Motor neuron (in vitro differentiated cells): ENCODE measurements around the gene IBSP. TPM values are rescaled to one million over a fixed set of nuclear protein-coding genes. Genes with fewer than 3 reads are reported as not detected.

Source experiments
- ATAC-seq, 8 experiments: fragments of 200-7000 bp; cut with Tn5 transposase; replicated peaks in 6 of 8; 2 replicates each; pipeline ENCODE4 v1.8.0; 2021; ENCODE audit warnings: mild to moderate bottlenecking in 8 of 8, moderate library complexity in 8 of 8
- H3K27ac ChIP-seq, 2 donors: fragments of 250-450 bp; sonication (Bioruptor Pico); 2 replicates each; pipeline ENCODE4 v1.9.0; 2021; ENCODE audit warnings: antibody characterized with exemption in 2 of 2, mild to moderate bottlenecking in 2 of 2, moderate library complexity in 1 of 2
- H3K4me1 ChIP-seq, 2 donors: fragments of 250-450 bp; sonication (Bioruptor Pico); replicated peaks in 1 of 2; 2 replicates each; pipeline ENCODE4 v1.6.1; 2021; ENCODE audit warnings: antibody characterized with exemption in 2 of 2, mild to moderate bottlenecking in 2 of 2, moderate library complexity in 1 of 2
- H3K4me3 ChIP-seq, 5 donors: fragments of 250-450 bp; sonication (Bioruptor Pico); 2 replicates each; pipeline ENCODE4 v1.9.0; 2021; ENCODE audit warnings: antibody characterized with exemption in 5 of 5, mild to moderate bottlenecking in 5 of 5, moderate library complexity in 4 of 5
- WGBS, 10 experiments: fragments of 450-650 bp; shearing (Covaris generic); methylation state at CpG; one replicate each; pipeline ENCODE4 v1.0.0; 2022; 5-methylcytosine and 5-hydroxymethylcytosine counted together
- in situ Hi-C, 9 experiments: fragments of 400-800 bp; cut with MboI; loops; one replicate each; pipeline ENCODE4 v1.15.0; 2021; ENCODE audit warnings: low sequenced_read_pairs in 9 of 9, low pct_unique_long_range_greater_than_20kb in 2 of 9; ENCODE audit not compliant: unreplicated experiment in 9 of 9
- total RNA-seq, 8 experiments: library from RNA; unstranded; fragments of 300-600 nt; gene quantifications; 2 replicates each; pipeline versions ENCODE4 v1.2.3 to v1.2.4, GENCODE V29; 2022

IBSP gene
- total RNA-seq, 8 experiments from 2014 or later: 0.14 to 6.0 (median 1.5) TPM; not detected in 2

DNA sequence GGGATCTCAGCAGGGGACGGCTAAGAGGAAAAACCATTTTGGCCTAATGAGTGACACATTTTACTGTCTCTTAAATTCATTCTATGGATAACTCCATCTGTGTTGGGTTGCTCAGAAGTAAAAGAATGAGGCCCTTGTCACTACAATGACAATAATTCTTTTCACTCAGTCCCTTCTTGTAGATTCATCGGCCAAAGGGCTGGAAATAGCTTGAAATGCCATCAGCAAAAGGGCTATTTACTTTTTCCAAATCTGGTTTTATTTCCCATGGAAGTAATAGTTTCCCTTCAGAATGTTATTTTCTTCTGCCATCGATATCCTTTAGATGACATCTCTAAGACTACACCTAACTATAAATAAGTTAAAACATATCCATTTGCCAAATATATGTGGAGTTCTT is 40.8 kb downstream of the IBSP start:
- no peak overlapping the region for H3K27ac ChIP-seq
- peaks cover 3 to 4% of the 10 kb centered on the region in 2 donors for H3K4me1 ChIP-seq
- in situ Hi-C loops: loop anchor here in 6 of 9 experiments (10.0 to 25.0 kb wide), 8 partner anchors 153 to 928 kb away; partner anchors contain the start of gene SPARCL1 (in 1 of the 6)
- H3K4me3 ChIP-seq: no peak overlapping the region
- WGBS, 10 experiments: 17 to 100% (median 79%) methylated on average over 1 to 3 of the region's 3 CpGs
- no peak for ATAC-seq

DNA sequence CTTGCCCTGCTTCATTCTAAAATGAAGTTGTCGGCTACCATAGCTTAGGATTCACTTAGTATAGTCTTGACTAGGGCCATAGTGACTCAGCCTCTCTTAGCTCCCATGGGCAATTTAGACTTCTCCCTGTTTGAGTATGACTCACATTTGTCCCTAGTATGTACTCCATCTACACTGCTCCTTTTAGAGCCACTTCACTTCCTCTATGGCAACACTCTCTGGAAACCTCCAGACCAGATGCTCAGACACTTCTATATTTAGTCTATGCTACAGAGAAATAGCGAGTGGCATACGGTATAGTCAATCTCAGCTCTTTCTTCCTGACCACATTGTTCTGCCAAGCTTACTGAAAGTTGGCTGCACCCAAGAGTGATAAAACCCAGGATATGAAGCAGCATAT is 44.6 kb downstream of the IBSP start:
- Histone ChIP-seq H3K27ac (no peak overlapping the region), H3K4me3 (no peak overlapping the region), H3K4me1 (peaks cover 3 to 6% of the 10 kb centered on the region in 2 donors)
- peak in 3 of 8 experiments; percentile 49 to 86 (median 86) for ATAC-seq
- 0 to 100% (median 85%) methylated on average over 1 to 3 of the region's 3 CpGs; no CpG with 5 or more reads in 2 of the 10 experiments for WGBS, 10 experiments
- in situ Hi-C loops: loop anchor here in 6 of 9 experiments (10.0 to 25.0 kb wide), 8 partner anchors 157 to 932 kb away; partner anchors contain the start of gene SPARCL1 (in 1 of the 6)

DNA sequence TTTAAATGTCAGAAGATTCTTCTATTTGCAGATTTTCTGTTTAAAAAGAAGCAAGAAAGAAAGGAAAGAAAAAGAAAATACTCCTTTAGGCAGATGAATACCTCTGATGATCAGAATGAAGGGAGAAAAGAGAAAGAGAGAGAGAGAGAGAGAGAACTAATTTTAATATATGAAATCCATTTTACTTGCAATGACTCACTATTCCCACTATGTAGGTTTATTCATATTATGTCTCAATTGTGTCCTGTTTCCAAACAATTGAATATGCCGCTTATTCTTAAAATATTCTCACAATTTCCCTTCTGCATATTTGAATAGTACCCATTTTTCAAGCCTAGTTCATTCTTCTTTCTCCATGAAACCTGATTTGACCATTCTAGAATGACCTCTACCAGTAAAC is 45.1 kb downstream of the IBSP start:
- Histone ChIP-seq H3K4me3 (no peak overlapping the region), H3K27ac (no peak overlapping the region), H3K4me1 (peaks cover 0 to 3% of the 10 kb centered on the region in 2 donors)
- WGBS, 10 experiments: 0 to 89% (median 81%) methylated on average over 1 of the region's 1 CpG
- in situ Hi-C loops: loop anchor here in 6 of 9 experiments (10.0 to 25.0 kb wide), 8 partner anchors 157 to 932 kb away; partner anchors contain the start of gene SPARCL1 (in 1 of the 6)
- ATAC-seq: peak in 2 of 8 experiments; percentile 20 to 33

DNA sequence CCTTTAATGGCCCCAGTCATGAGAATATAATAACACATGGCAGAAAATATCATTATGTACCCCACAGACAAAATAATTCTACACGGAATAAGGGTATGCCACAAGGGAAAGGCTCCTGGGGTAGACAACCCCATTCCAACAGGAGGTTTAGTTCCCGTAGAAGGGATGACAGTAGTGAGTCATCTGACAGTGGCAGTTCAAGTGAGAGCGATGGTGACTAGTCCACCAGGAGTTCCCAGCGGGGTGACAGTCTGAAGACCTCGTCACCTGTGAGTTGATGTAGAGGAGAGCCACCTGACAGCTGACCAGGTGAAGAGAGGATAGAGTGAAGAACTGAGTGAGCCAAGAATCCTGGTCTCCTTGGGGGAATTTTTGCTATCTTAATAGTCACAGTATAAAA is 46.9 kb downstream of the IBSP start:
- no peak for ATAC-seq
- WGBS, 10 experiments: 72 to 100% (median 93%) methylated on average over 1 to 5 of the region's 5 CpGs; no CpG with 5 or more reads in 1 of the 10 experiments
- peaks cover 0 to 3% of the 10 kb centered on the region in 2 donors for H3K4me1 ChIP-seq
- H3K4me3 ChIP-seq: no peak overlapping the region
- H3K27ac ChIP-seq: no peak overlapping the region
- in situ Hi-C loops: loop anchor here in 6 of 9 experiments (10.0 to 25.0 kb wide), 8 partner anchors 159 to 934 kb away; partner anchors contain the start of gene SPARCL1 (in 1 of the 6)

DNA sequence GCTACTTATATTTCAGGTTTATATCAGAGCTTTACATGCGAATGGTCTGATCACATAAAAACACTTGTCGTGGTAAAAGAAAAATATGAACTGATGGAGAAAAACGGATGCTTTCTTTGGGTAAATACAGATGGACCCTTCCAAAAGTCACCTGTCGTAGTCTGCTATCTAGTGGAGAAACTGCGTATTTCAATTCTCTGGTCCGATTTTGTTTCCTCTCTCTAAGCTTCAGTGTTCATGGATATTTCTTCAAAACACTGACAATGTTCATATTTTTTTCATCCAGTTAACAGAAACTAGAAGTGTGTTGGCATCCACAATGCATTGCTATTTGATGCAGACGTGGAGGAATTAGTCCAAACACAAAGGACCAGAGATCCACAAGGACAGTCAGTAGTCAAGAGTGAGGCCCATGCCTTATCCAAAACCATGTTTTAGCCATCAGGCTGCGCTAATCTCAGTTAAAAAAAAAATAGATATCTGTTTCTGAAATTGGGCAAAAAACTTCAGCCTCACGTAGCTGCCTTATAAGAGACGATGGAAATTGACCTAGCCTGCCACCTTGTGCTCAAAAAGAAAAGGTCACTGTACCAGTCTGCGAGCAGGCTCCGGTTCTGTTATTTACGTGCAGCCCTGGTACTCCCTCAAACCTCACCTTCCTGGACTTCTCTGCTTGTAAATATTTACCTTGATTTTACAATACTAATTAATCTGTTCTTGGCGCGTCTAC is 49.4 kb downstream of the IBSP start:
- Histone ChIP-seq H3K27ac (no peak overlapping the region), H3K4me1 (peaks cover 0 to 3% of the 10 kb centered on the region in 2 donors), H3K4me3 (peak overlapping the region in 2 of 5 donors; percentile 4 to 14)
- peak; percentile 74 to 98 (median 82) for ATAC-seq
- in situ Hi-C loops: loop anchor here in 6 of 9 experiments (10.0 to 25.0 kb wide), 8 partner anchors 161 to 936 kb away; partner anchors contain the start of gene SPARCL1 (in 1 of the 6)
- WGBS, 10 experiments: 3 to 28% (median 13%) methylated on average over 5 to 14 of the region's 15 CpGs

DNA sequence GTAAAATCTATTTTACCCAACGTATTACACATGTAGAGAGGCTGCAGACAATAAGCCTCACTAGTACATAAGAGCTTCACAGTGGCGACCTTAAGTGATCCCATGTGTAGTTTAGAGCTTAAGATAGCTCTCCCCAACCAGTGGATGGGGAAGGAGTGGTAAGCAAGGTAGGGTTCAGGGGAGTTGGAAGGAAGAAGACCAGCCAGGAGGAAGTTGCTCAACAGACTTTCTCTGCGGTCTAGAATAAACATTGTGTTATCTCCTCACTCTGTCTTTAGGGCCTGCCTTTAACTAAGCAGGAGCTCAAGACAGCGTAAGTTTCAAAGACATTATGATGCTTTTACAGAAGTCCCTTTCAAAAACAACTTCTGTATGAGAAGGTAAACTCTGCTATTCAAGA is 50.3 kb downstream of the IBSP start:
- in situ Hi-C loops: loop anchor here (5.0 to 25.0 kb wide), 14 partner anchors 113 to 937 kb away; partner anchors contain the start of genes PYURF (in 2 of the 9), SPP1 (in 2 of the 9) and SPARCL1 (in 1 of the 9)
- no peak overlapping the region for H3K27ac ChIP-seq
- H3K4me3 ChIP-seq: no peak overlapping the region
- no peak for ATAC-seq
- H3K4me1 ChIP-seq: peaks cover 0 to 3% of the 10 kb centered on the region in 2 donors
- 25 to 86% (median 54%) methylated on average over 2 to 4 of the region's 4 CpGs for WGBS, 10 experiments

DNA sequence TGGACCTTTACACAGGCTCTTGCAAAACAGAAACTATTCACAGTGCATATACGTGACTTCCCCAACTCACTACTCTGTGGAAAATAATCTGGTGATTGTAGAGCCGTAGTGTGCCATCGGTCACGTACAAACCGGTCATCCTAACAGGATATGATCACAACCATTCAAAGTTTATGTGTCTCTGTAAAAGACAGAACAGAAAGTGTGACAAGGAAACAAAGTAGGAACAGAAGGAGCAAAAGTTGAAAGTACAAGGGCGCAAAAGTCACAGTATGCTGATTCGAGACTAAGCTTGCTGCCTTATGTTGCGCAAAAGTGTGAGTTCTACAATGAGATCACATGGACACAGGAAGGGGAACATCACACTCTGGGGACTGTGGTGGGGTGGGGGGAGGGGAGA is 52.0 kb downstream of the IBSP start:
- WGBS, 10 experiments: 0 to 100% (median 93%) methylated on average over 1 to 6 of the region's 8 CpGs; no CpG with 5 or more reads in 1 of the 10 experiments
- ATAC-seq: no peak
- in situ Hi-C loops: loop anchor here in 8 of 9 experiments (5.0 to 25.0 kb wide), 6 partner anchors 111 to 661 kb away; partner anchors contain the start of genes PYURF (in 2 of the 8) and SPP1 (in 2 of the 8)

DNA sequence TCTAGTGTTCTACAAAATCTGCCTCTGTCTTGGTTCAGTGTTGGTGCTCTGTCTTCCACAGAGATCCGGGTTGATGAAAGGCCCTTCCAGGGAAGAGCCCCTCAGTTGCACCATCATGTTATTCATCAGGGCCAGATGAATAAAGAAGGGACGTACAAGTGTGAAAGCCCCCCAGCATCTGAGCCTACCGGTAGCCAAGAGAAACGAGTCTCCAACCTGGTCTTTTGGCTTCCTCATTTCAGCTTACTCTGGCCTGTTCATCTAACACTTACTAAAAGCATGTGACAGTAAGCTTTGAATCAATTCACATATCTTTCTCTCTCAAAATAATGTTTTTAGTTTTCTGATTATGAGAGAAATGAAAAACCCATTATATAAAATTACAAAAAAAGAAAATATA is 52.6 kb downstream of the IBSP start:
- no peak overlapping the region for H3K27ac ChIP-seq
- WGBS, 10 experiments: 5 to 87% (median 62%) methylated on average over 1 to 4 of the region's 4 CpGs; no CpG with 5 or more reads in 1 of the 10 experiments
- peaks cover 0 to 3% of the 10 kb centered on the region in 2 donors for H3K4me1 ChIP-seq
- in situ Hi-C loops: loop anchor here in 8 of 9 experiments (5.0 to 25.0 kb wide), 6 partner anchors 110 to 660 kb away; partner anchors contain the start of genes PYURF (in 2 of the 8) and SPP1 (in 2 of the 8)
- ATAC-seq: no peak
- no peak overlapping the region for H3K4me3 ChIP-seq

More for the DNA sequence above, 52.0 kb downstream of the IBSP start:
- Histone ChIP-seq H3K4me3 (no peak overlapping the region), H3K4me1 (peaks cover 0 to 3% of the 10 kb centered on the region in 2 donors), H3K27ac (no peak overlapping the region)

DNA sequence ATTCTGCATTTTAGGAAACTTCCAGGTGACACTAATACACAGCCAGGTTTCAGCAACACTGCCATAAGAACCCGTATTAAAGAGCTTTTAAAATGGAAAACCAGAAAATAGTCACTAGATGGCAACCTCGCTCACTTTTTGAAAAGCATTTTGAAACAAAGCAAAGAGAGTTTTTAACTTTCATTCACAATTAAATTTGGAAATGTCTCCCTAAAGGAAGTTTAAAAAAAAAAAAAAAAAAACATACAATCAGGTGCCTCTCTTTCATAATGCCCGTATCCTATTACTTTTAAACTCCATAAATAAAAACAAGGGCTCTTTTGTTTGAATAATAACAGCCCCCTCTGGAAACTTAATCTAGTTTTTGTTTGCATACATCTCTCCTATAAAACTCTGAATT is 53.8 kb downstream of the IBSP start:
- Histone ChIP-seq H3K4me3 (no peak overlapping the region), H3K4me1 (peaks cover 0 to 3% of the 10 kb centered on the region in 2 donors), H3K27ac (no peak overlapping the region)
- in situ Hi-C loops: loop anchor here in 8 of 9 experiments (5.0 to 25.0 kb wide), 6 partner anchors 109 to 659 kb away; partner anchors contain the start of genes PYURF (in 2 of the 8) and SPP1 (in 2 of the 8)
- ATAC-seq: peak in 2 of 8 experiments; percentile 20 to 25
- WGBS, 10 experiments: 0 to 6% (median 0%) methylated on average over 2 to 3 of the region's 3 CpGs

DNA sequence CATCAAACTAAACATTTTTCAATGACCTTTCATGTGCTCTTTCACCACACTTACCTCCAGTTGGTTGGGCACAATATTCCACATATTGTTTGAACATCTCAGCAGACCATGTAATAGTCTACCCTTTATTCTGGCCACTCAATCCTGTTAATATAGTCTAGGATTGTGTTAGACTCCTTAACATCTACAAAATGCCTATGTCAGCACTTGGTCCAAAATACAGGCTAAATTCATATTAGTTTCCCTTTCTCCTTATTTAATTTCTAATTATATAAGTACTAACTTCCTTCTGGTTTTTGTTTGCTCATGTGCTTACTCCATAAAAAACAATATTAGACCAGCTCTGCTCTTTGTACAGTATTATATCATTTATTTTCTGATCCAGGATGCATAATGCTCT is 54.5 kb downstream of the IBSP start:
- H3K4me3 ChIP-seq: no peak overlapping the region
- in situ Hi-C loops: loop anchor here in 8 of 9 experiments (5.0 to 25.0 kb wide), 6 partner anchors 108 to 658 kb away; partner anchors contain the start of genes PYURF (in 2 of the 8) and SPP1 (in 2 of the 8)
- no peak overlapping the region for H3K27ac ChIP-seq
- no peak for ATAC-seq
- peaks cover 0 to under 1% of the 10 kb centered on the region in 2 donors for H3K4me1 ChIP-seq

DNA sequence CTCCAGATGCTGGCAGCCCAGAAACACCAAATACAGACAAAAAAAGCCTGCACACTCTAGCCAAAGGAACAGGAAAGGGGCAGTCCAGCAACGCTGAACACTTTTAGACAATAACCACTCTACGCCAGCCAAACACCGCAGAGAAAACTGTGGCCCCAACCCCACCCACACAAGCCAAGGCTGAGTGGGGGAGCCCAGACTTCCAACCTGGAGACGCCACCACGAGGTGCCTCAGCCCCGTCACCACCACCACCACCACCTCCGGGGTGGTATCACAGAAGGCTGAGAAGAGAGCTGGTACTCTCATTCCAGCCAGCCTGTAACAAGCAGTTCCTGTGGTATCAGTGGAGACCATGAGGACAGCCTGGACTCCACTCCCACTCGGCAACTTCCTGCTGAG is 56.2 kb downstream of the IBSP start:
- WGBS, 10 experiments: 20 to 100% (median 83%) methylated on average over 1 to 4 of the region's 8 CpGs; no CpG with 5 or more reads in 3 of the 10 experiments
- Histone ChIP-seq H3K4me3 (no peak overlapping the region), H3K27ac (no peak overlapping the region), H3K4me1 (no peaks in the 10 kb centered on the region)
- in situ Hi-C loops: loop anchor here in 8 of 9 experiments (10.0 to 25.0 kb wide), 5 partner anchors 107 to 657 kb away; partner anchors contain the start of genes PYURF (in 2 of the 8) and SPP1 (in 1 of the 8)
- ATAC-seq: no peak

DNA sequence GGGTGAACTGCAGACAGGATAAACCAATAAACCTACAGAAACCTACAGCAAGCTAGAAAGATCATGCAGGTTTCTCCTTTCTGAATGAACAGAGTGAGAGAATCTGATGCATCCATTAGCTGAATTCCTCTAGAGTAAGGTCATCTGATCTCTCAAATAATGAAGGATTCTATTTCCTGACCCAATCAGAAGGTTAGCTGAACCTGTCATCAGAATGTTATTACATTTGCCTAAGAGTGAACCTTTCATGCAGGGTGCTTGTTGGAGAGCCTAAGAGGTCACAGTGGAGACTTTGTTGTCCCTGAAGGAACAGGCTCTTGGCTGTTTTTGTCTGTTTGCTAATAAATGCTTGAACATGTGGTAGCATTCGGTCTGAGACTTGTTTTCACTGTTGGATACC is 57.5 kb downstream of the IBSP start:
- WGBS, 10 experiments: 0 to 80% (median 56%) methylated on average over 1 of the region's 1 CpG; no CpG with 5 or more reads in 3 of the 10 experiments
- no peak overlapping the region for H3K4me3 ChIP-seq
- no peaks in the 10 kb centered on the region for H3K4me1 ChIP-seq
- no peak for ATAC-seq
- in situ Hi-C loops: loop anchor here in 8 of 9 experiments (10.0 to 25.0 kb wide), 5 partner anchors 105 to 655 kb away; partner anchors contain the start of genes PYURF (in 2 of the 8) and SPP1 (in 1 of the 8)
- no peak overlapping the region for H3K27ac ChIP-seq
